Fibroblast of upper back skin (primary cell): Measurements from ENCODE around the gene ST7.
"Not testable (repeated sequence)": the region's sequence is repeated elsewhere in the genome, so short reads cannot be mapped to it uniquely, and the experiment has no call there.

Experiments used
- DNase-seq: peaks from one replicate; pipeline ENCODE4 v3.0.0-alpha.2; 2013

ST7 gene

GRCh38 chr7:117010375-117011133 lies 57.3 kb downstream of the ST7 start:
- DNase-seq: no peak

- no peak for DNase-seq
Measured at GRCh38 chr7:117011419-117012260, 58.3 kb downstream of the ST7 start.

GRCh38 chr7:117012284-117012683 lies 59.0 kb downstream of the ST7 start:
- no peak for DNase-seq

GRCh38 chr7:117012696-117013095 lies 59.4 kb downstream of the ST7 start:
- peak; percentile 43 for DNase-seq

- DNase-seq: no peak
Measured at GRCh38 chr7:117014099-117014656, 60.9 kb downstream of the ST7 start.

GRCh38 chr7:117014673-117015133 lies 61.4 kb downstream of the ST7 start:
- peak; percentile 33 for DNase-seq

GRCh38 chr7:117015258-117016184 lies 62.2 kb downstream of the ST7 start:
- DNase-seq: no peak

- no peak for DNase-seq
Measured at GRCh38 chr7:117017017-117017451, 63.7 kb downstream of the ST7 start.

GRCh38 chr7:117017702-117018266 lies 64.5 kb downstream of the ST7 start:
- peak; percentile 26 for DNase-seq

- no peak for DNase-seq
Measured at GRCh38 chr7:117018713-117019112, 65.4 kb downstream of the ST7 start.

- DNase-seq: no peak
Measured at GRCh38 chr7:117019287-117019686, 66.0 kb downstream of the ST7 start.

- DNase-seq: peak; percentile 90
Measured at GRCh38 chr7:117019786-117020590, 66.7 kb downstream of the ST7 start.

GRCh38 chr7:117020591-117020973 lies 67.3 kb downstream of the ST7 start:
- DNase-seq: no peak

GRCh38 chr7:117021366-117021765 lies 68.1 kb downstream of the ST7 start:
- no peak for DNase-seq

- no peak for DNase-seq
Measured at GRCh38 chr7:117021986-117022385, 68.7 kb downstream of the ST7 start.

GRCh38 chr7:117023325-117023854 lies 70.1 kb downstream of the ST7 start:
- no peak for DNase-seq

- DNase-seq: no peak
Measured at GRCh38 chr7:117024811-117025210, 71.5 kb downstream of the ST7 start.

- DNase-seq: peak; percentile 45
Measured at GRCh38 chr7:117025891-117026290, 72.6 kb downstream of the ST7 start.

GRCh38 chr7:117030346-117030745 lies 77.0 kb downstream of the ST7 start:
- DNase-seq: not testable (repeated sequence)

GRCh38 chr7:117030793-117031192 lies 77.5 kb downstream of the ST7 start:
- DNase-seq: not testable (repeated sequence)

GRCh38 chr7:117032810-117033209 lies 79.5 kb downstream of the ST7 start:
- no peak for DNase-seq
